Left forelimb (tissue), 1 donor: ENCODE measurements around the gene MAGI2.

ENCODE experiments used
- DNase-seq: peaks from one replicate; pipeline ENCODE4 v3.0.0-alpha.2; 2018; ENCODE audit warnings: low spot score

MAGI2 gene

DNA sequence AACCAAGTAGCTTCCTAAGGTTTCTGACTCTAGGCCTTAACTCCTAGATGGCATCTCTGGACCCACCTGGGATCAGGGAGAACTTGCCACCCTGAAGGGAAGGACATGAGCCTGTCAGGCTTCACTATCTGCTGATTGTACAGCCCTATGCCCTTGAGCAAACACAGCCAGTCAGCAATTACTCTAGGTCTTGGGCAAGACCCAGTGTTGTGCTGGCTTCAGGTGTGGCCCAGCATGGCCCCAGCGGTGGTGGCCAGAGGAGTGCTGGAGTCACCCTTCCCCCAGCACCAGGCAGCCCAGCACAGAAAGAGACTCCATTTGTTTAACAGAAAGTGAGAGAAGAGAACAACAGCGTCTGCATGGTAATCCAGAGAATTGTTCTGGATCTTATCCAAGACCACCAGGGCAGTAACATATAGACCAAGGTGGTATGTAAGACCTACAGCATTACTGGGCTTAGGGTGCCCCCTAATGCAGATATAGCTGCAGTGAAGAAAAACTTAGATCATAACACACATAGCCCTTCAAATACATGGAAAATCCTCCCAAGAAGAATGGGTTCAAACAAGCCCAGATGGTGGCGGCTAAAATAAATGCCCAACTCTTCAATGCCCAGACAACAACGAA is 207.7 kb downstream of the MAGI2 start:
- no peak for DNase-seq

- no peak for DNase-seq
These were observed 209.0 kb downstream of the MAGI2 start for GRCh38 chr7:79244482-79244881.

GRCh38 chr7:79241288-79242060 is 212.0 kb downstream of the MAGI2 start:
- no peak for DNase-seq

GRCh38 chr7:79240413-79240812 is 213.1 kb downstream of the MAGI2 start:
- DNase-seq, result no peak

DNA sequence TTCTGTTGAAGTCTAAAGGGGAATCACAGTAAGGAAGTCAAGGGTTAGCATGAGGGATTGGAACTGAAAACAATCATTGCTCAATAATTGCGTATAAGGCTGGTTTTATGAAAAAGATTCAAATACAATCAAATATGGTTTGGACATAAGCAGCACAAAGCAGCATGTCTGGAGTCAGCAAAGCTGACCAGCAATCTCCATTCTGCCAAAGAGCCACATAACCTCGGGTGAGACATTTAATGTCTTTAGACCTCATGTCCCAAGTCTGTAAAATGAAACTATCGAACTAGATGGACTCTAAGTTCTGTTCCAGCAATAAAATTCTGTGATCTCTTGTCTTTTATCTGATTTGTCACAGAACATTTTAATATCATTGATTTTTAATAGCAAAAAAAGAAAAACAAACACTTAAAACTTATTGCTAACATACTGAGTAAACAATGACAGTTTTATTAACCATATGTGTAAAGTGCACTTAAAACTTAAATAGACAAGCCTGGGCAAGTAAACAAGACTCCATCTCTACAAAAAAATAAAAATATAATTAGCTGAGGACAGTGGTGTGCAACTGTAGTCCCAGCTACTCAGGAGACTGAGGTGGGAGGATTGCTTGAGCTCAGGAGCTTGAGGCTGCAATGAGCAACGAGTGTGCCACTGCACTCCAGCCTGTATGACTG is 217.0 kb downstream of the MAGI2 start:
- DNase-seq, result no peak

DNA sequence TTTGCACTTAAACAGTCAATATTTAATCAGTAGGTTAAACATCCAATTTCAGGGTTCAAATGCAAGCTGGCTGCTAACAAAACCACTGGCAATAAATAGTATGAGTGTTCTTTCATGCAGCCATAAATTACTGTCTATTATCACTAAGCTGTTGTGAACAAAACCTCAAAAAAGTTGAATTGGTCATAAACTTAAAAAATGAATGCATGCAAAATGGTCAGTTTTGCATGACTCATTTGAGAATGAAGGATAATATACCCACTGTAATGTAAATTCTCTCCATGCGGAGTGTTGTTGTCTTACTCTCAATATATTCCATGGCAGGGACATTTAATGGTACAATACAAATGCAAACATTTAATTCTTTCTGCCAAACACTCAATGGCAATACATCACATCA is 226.4 kb downstream of the MAGI2 start:
- DNase-seq, result no peak

DNA sequence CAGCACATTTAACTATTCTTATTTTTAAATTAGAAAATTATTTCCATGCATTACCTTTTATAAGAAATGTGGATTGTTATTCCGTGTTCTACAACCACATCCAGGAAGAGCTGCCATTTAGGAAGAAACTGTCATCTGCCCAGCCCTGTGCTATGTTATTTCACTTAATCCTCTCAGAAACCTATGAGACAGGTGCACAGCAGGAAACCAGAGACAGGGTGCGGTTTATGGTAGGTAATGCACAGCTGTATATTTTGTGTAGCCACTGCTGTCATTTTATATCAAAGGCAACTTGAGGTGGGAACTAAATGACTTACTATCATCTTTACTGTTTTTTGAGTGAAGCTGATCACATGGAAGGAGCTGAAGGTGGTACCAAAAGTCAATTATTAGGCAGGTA is 232.3 kb downstream of the MAGI2 start:
- DNase-seq, result no peak

GRCh38 chr7:79217976-79218626 is 235.4 kb downstream of the MAGI2 start:
- no peak for DNase-seq

DNA sequence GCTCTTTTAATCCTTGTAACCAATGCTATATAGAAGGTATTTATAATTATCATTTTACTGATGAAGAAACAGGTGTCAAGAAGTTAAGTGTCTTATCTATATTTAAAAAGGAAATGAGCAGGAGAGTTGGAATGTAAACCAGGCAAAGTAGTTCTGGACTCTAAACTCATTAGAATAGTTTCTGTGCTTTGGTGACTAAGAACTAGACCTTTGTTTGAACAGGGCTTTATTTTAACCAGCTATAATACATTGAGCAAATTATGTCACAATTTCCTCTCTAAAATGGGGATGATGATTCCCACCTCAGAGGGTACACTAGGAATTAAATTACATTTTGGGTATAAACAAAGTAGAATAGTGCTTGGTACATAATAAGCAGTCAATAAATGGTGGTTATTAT is 236.0 kb downstream of the MAGI2 start:
- no peak for DNase-seq

DNA sequence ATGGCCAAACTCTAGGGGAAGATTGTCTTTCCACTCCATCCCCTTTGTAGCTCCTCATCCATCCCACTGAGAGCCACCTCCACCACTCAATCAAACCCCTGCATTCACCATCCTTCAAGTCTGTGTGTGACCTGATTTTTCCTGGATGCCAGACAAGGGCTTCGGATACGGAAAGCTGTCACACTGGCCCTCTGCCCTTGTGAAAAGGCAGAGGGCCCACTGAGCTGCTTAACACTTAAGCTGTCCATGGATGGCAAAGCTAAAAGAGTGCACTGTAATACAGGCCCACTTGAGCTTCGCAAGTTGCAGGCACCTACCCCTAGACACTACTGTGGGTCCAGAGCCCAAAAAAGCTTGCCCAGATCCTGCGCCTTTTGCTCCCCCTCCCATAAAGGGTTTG is 237.2 kb downstream of the MAGI2 start:
- no peak for DNase-seq

GRCh38 chr7:79212334-79212733 is 241.1 kb downstream of the MAGI2 start:
- DNase-seq, result no peak

DNA sequence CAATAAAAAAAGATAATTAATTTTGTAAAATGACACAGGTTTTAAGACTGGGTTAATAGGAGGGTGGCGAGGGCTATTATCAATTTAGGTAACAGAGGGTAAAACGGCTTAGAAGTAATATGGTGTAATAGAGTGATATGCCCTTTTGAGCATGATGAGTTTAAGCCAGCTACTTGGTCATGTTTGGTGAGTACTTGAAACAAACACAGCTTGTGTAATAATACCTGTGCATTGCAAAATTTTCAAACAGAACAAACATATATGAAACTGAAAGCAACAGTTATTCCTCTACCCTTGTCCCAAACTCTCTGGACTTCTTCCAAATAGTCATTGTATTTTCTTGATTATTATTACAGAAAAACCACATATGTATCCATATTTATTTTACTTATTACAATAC is 241.7 kb downstream of the MAGI2 start:
- no peak for DNase-seq

DNA sequence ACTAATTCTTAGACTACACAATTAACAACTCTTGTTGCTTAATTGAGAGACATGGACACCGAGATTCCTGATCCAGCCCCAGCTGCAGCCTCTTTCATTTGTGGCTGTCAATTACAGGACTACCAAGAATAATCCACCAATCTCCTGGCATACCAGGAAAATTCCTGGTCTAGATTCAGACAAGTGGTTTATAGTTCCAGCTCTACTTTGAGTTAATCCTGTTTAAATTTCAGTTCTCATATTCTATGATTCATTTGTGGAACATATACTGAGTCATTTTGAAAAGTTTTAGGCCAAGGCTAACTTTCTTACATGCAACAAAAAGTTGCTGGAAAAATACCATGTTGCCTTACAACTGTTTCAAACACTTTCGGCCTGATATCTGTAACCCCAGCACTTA is 253.5 kb downstream of the MAGI2 start:
- no peak for DNase-seq

DNA sequence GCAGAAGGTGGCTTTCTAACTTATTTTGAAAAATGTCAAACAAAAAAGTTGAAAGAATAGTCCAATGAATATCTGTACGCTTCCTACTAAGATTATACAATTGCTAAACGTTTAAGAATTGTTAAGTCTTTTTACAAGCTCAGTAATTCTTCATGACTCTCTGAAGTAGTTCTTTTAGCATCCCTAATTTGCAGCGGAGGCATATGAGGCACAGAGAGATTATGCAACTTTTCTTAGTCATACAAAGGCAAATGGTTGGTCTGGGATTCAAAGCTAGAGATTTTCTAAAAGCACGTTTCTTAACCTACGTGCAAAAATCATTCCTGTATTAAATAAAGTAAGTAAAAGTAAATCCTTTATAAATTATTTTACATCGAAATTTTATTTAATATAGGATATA is 254.2 kb downstream of the MAGI2 start:
- no peak for DNase-seq

GRCh38 chr7:79185605-79186004 is 267.9 kb downstream of the MAGI2 start:
- DNase-seq, result no peak

GRCh38 chr7:79182283-79182682 is 271.2 kb downstream of the MAGI2 start:
- DNase-seq, result no peak

DNA sequence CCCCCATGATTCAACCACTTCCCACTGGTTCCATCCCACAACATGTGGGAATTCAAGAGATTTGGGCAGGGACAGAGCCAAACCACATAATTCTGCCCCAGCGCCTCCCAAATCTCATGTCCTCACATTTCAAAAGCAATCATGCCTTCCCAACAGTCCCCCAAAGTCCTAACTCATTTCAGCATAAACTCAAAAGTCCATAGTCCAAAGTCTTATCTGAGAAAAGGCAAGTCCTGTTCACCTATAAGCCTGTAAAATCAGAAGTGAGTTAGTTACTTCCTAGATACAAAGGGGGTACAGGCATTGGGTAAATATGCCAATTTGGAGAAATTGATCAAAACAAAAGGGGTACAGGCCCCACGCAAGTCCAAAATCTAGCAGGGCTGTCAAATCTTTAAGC is 272.9 kb downstream of the MAGI2 start:
- no peak for DNase-seq

- DNase-seq, result no peak
These were observed 276.5 kb downstream of the MAGI2 start for GRCh38 chr7:79176859-79177477.

- no peak for DNase-seq
These were observed 278.1 kb downstream of the MAGI2 start for GRCh38 chr7:79175374-79175773.

GRCh38 chr7:79165225-79165624 is 288.2 kb downstream of the MAGI2 start:
- no peak for DNase-seq

GRCh38 chr7:79159040-79159664 is 294.3 kb downstream of the MAGI2 start:
- DNase-seq, result no peak

GRCh38 chr7:79157281-79157680 is 296.2 kb downstream of the MAGI2 start:
- no peak for DNase-seq
